GM19328 (cell line): ENCODE results near the gene TRIM24.

ENCODE experiments used
- ATAC-seq: cut with Tn5 transposase; IDR thresholded peaks from one replicate; pipeline ENCODE4 v1.9.1; 2021; ENCODE audit warnings: mild to moderate bottlenecking, moderate library complexity; ENCODE audit not compliant: unreplicated experiment

TRIM24 gene

GRCh38 chr7:138613630-138614029 is 153.6 kb downstream of the TRIM24 start:
- ATAC-seq, result no peak

GRCh38 chr7:138616085-138616484 is 156.0 kb downstream of the TRIM24 start:
- no peak for ATAC-seq

- ATAC-seq, result no peak
Observed at GRCh38 chr7:138618506-138618905, 158.4 kb downstream of the TRIM24 start.

DNA sequence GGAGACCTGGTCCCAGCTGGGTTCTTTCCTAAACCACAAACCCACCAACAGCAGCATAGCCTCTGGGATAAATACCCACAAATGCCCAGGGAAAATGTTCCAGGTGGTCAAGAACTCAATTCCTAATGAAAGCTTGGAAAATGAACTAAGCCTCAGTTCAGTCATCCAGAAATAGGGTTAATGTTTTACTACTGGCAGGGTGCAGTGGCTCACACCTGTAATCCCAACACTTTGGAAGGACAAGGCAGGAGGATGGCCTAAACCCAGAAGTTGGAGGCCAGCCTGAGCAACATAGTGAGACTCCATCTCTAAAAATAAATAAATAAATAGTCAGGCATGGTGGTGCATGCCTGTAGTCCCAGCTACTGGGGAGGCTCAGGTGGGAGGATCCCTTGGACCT is 158.9 kb downstream of the TRIM24 start:
- ATAC-seq, result no peak

DNA sequence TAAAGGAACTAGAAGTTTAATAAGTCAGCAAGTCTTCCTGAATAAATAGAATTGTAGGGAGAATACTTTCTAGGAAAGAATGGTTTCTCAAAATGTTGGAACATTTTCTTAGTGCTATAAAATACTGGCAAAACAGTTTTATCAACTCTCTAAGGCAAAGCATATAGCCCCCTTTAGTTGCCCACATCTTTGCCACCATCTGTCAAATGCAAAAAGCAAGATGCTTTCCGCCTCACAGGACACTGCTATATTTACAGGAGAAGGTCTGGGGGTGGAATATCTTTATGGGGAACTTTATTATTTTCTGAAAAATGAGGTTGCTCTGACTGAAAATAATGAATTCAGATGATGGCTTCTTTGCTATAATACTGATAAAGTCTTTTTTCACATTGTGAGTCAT is 162.8 kb downstream of the TRIM24 start:
- ATAC-seq, result no peak

GRCh38 chr7:138625084-138625848 is 165.2 kb downstream of the TRIM24 start:
- no peak for ATAC-seq

- ATAC-seq, result no peak
Observed at GRCh38 chr7:138625849-138626230, 165.8 kb downstream of the TRIM24 start.

GRCh38 chr7:138626846-138627245 is 166.8 kb downstream of the TRIM24 start:
- no peak for ATAC-seq

- no peak for ATAC-seq
Observed at GRCh38 chr7:138627361-138627760, 167.3 kb downstream of the TRIM24 start.

DNA sequence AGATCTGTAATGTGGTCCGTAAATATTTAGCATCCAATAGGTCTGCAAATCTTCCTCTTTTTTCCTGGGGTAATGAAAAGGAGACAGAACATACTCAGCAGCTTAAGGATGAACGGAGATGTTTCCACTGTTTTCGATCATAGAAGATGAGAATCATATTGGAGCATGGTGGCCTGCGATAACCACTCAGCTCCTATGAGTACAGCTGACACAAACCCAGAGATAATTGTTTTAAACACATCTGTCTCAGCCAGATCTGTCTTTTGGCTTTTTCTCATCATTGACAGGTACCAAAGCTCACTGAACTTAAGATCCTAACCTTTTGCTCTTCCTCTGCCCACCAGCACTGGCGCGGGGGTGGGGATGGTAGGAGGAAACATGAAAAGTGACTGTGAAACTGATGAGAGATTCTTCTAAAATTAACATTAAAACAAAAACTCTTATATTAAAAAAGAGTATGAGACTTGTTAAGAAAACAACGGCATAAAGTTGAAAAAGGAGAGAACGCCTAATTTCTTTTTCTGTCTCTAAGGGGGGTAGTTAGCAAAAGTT is 170.1 kb downstream of the TRIM24 start:
- ATAC-seq, result no peak

DNA sequence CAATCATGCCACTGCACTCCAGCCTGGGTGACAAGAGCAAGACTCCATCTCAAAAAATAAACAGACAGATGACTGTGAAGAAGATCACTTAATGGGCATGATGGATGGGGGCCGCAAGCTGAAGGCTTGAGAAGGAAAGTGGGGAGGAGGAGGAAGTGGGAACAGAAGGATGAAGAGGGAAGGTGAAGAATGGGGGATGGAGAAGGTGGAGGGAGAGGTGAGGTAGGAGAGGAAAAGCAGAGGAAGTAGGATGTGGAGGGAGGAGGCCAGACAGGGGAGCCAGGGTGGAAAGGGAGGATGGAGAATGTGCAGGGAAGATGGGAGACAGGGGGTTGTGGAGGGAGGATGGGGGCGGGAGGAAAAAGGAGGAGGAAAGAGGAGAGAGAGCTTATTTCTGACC is 172.3 kb downstream of the TRIM24 start:
- no peak for ATAC-seq

DNA sequence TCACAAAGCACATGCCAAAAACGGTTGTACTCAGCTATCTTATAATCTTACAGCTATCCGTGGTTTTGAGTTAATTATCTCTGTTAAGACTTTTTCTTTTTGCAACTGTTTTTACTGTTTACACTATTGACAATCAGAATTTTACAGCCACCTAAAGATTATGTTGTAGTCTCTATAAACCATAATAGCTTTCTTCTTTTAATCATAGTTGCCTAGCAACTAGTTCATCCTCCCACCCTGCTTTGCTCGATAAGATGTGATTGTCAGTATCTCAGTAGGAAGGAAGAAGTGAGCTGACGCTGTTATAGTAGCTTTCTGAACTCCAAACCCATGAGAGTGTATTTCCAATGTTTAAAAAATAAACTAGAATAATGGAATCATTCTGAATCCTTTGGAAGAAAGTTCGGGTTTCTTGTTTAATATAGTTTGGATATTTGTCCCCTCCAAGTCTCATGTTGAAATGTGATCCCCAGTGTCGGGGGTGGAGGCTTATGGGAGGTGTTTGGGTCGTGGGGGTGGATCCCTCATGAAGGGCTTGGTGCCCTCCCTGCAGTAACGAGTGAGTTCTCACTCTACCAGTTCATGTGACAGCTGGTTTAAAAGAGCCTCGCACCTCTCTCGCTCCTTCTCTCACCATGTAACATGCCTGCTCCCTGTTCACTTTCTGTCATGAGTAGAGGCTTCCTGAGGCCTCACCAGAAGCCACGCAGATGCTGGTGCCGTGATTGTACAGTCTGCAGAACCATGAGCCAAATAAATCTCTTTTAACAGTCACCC is 173.0 kb downstream of the TRIM24 start:
- no peak for ATAC-seq
